A549 (cell line): ENCODE data around the gene AMOT. TPM values are rescaled to one million over a fixed set of nuclear protein-coding genes. Genes with fewer than 3 reads are reported as not detected.

Source experiments
- ATAC-seq, 2 experiments: fragments of 200-7000 bp in 1 of 2; fragments of >200 bp in 1 of 2; cut with Nextera tagmentation in 1 of 2; cut with Tn5 transposase in 1 of 2; 3 replicates each; pipeline versions ENCODE4 v1.8.0 to v1.9.1; 2018 to 2020; ENCODE audit warnings: mild to moderate bottlenecking in 1 of 2, moderate library complexity in 1 of 2
- CTCF ChIA-PET: fragments of 300-600 bp; sonication (Branson Sonifier 250); formaldehyde crosslinking; extraction: SDS; loops from one replicate; lab custom pipeline; 2021; ENCODE audit warnings: antibody characterized with exemption, inconsistent platforms; lab: Yijun Ruan, JAX
- POLR2A ChIA-PET: fragments of 350-600 bp; formaldehyde crosslinking; extraction: SDS; loops from one replicate; lab custom pipeline; 2021; ENCODE audit warnings: antibody characterized with exemption, inconsistent platforms; lab: Yijun Ruan, JAX
- DNase-seq, 2 experiments: peaks; one replicate each; pipeline versions ENCODE4 v3.0.0 to v3.0.0-alpha.2; 2011 to 2016; ENCODE audit warnings: low read depth in 1 of 2, low spot score in 1 of 2
- FAIRE-seq: peaks from 2 replicates; lab custom pipeline; 2011; peaks lifted over from hg19 to GRCh38; lab: Jason Lieb, UNC
- H3K27ac ChIP-seq, 2 experiments: fragments of >200 bp; sonication (Bioruptor Twin); formaldehyde crosslinking; 3 replicates each; pipeline ENCODE4 v1.5.1; 2016 to 2017
- H3K4me1 ChIP-seq: fragments of >200 bp; sonication (Bioruptor Twin); formaldehyde crosslinking; 3 replicates; pipeline ENCODE4 v1.6.1; 2016
- H3K4me2 ChIP-seq: fragments of >200 bp; sonication (Bioruptor Twin); formaldehyde crosslinking; 3 replicates; pipeline ENCODE4 v1.6.1; 2016
- H3K4me3 ChIP-seq: fragments of >200 bp; sonication (Bioruptor Twin); formaldehyde crosslinking; 3 replicates; pipeline ENCODE4 v1.5.1; 2016
- H3K9me3 ChIP-seq: fragments of >200 bp; sonication (Bioruptor Twin); formaldehyde crosslinking; 3 replicates; pipeline ENCODE4 v1.6.1; 2016
- CBX2 ChIP-seq: fragments of 200-600 bp; sonication (generic); IDR thresholded peaks from 2 replicates; pipeline ENCODE4 v1.6.1; 2016; ENCODE audit warnings: low read depth, mild to moderate bottlenecking, borderline replicate concordance
- CBX8 ChIP-seq: fragments of 200-600 bp; sonication (generic); IDR thresholded peaks from 2 replicates; pipeline ENCODE4 v1.6.1; 2016
- CHD2 ChIP-seq: fragments of 150-350 bp; IDR thresholded peaks from 2 replicates; pipeline ENCODE4 v1.6.1; 2014; ENCODE audit warnings: low read length; ENCODE audit not compliant: partially characterized antibody
- EHMT2 ChIP-seq: fragments of 200-600 bp; sonication (generic); IDR thresholded peaks from 2 replicates; pipeline ENCODE4 v1.6.1; 2016; ENCODE audit warnings: antibody characterized with exemption, low read depth, mild to moderate bottlenecking, moderate library complexity
- ESRRA ChIP-seq: fragments of 150-350 bp; IDR thresholded peaks from 2 replicates; pipeline ENCODE4 v1.6.1; 2014; ENCODE audit warnings: mild to moderate bottlenecking, low read length, borderline replicate concordance
- FOSL2 ChIP-seq, 2 experiments: fragments of 450-650 bp in 1 of 2; fragments of >200 bp in 1 of 2; sonication (Bioruptor Twin) in 1 of 2; formaldehyde crosslinking; IDR thresholded peaks; 2 replicates each; pipeline versions ENCODE4 v1.5.0 to v1.6.1; 2016 to 2020; ENCODE audit warnings: mild to moderate bottlenecking in 1 of 2, moderate library complexity in 1 of 2
- FOXS1 ChIP-seq: fragments of 250-450 bp; sonication (Bioruptor Pico); IDR thresholded peaks from 2 replicates; pipeline ENCODE4 v1.5.0; 2020; ENCODE audit warnings: mild to moderate bottlenecking, moderate library complexity
- GATA3 ChIP-seq: IDR thresholded peaks from 2 replicates; pipeline ENCODE4 v1.6.1; 2012; ENCODE audit warnings: borderline replicate concordance
- HDAC2 ChIP-seq: fragments of 200-600 bp; sonication (generic); IDR thresholded peaks from 2 replicates; pipeline ENCODE4 v1.6.1; 2016
- JUNB ChIP-seq: fragments of >200 bp; sonication (Bioruptor Twin); formaldehyde crosslinking; IDR thresholded peaks from 2 replicates; pipeline ENCODE4 v1.6.1; 2016
- MAFK ChIP-seq: fragments of 450-650 bp; IDR thresholded peaks from 2 replicates; pipeline ENCODE4 v1.6.1; 2014; ENCODE audit not compliant: partially characterized antibody
- MAX ChIP-seq: IDR thresholded peaks from 2 replicates; pipeline ENCODE4 v1.6.1; 2012
- MAZ ChIP-seq: fragments of 150-350 bp; IDR thresholded peaks from 2 replicates; pipeline ENCODE4 v1.6.1; 2014; ENCODE audit warnings: antibody characterized with exemption, low read depth, low read length, borderline replicate concordance
- NFE2L2 ChIP-seq: fragments of 150-350 bp; conservative IDR thresholded peaks from 2 replicates; pipeline ENCODE4 v1.6.1; 2014; ENCODE audit warnings: low read length
- NPAS2 ChIP-seq: fragments of 250-450 bp; sonication (Bioruptor Pico); IDR thresholded peaks from 2 replicates; pipeline ENCODE4 v1.8.0; 2022; ENCODE audit warnings: mild to moderate bottlenecking, moderate library complexity, borderline replicate concordance
- POLR2A ChIP-seq: IDR thresholded peaks from 2 replicates; pipeline ENCODE4 v1.6.1; 2012; ENCODE audit warnings: mild to moderate bottlenecking, low read length
- POLR2AphosphoS2 ChIP-seq: conservative IDR thresholded peaks from 2 replicates; pipeline ENCODE4 v1.6.1; 2012; ENCODE audit warnings: low read length, improper control_type of control experiment, inconsistent platforms
- RAD21 ChIP-seq, 2 experiments: fragments of >200 bp in 1 of 2; sonication (Bioruptor Twin) in 1 of 2; formaldehyde crosslinking in 1 of 2; IDR thresholded peaks in 1 of 2; conservative IDR thresholded peaks in 1 of 2; 2 replicates in 1 of 2; 3 replicates in 1 of 2; pipeline ENCODE4 v1.6.1; 2012 to 2018; ENCODE audit warnings: inconsistent platforms in 1 of 2
- RCOR1 ChIP-seq: fragments of 150-350 bp; IDR thresholded peaks from 2 replicates; pipeline ENCODE4 v1.6.1; 2014; ENCODE audit warnings: antibody characterized with exemption, low read length, low read depth
- RNF2 ChIP-seq: fragments of 200-600 bp; sonication (generic); IDR thresholded peaks from 2 replicates; pipeline ENCODE4 v1.6.1; 2016; ENCODE audit warnings: low read depth, mild to moderate bottlenecking, antibody characterized with exemption, moderate library complexity, borderline replicate concordance
- SMC3 ChIP-seq: fragments of >200 bp; sonication (Bioruptor Twin); formaldehyde crosslinking; IDR thresholded peaks from 3 replicates; pipeline ENCODE4 v1.6.1; 2018; ENCODE audit warnings: inconsistent platforms
- TFCP2L1 ChIP-seq: fragments of 250-450 bp; sonication (Bioruptor Pico); IDR thresholded peaks from 2 replicates; pipeline ENCODE4 v1.5.0; 2021; ENCODE audit warnings: mild to moderate bottlenecking
- ZNF302 ChIP-seq: fragments of 250-450 bp; sonication (Bioruptor Pico); IDR thresholded peaks from 2 replicates; pipeline ENCODE4 v1.9.0; 2021; ENCODE audit warnings: inconsistent platforms, mild to moderate bottlenecking, moderate library complexity
- WGBS: methylation state at CpG from one replicate; pipeline ENCODE4 v1.1.6; 2017; ENCODE audit errors: missing lambda C conversion rate; 5-methylcytosine and 5-hydroxymethylcytosine counted together
- polyA plus RNA-seq, 4 experiments: library from polyadenylated mRNA; depleted of rRNA in 3 of 4; stranded (reverse); fragments of >200 nt; fragmentation: RNase III in 1 of 4; extraction: RNeasy Plus Mini Kit Qiagen cat#74134 plus additional on column Dnase treatment in 1 of 4; gene quantifications; 2 replicates in 3 of 4; 3 replicates in 1 of 4; pipeline ENCODE4 v1.2.3, GENCODE V29; 2011 to 2017

Gene AMOT
- polyA plus RNA-seq, 2 of the 4 experiments (the other 2 are of a cell fraction) = 0.03 to 0.05 TPM

DNA sequence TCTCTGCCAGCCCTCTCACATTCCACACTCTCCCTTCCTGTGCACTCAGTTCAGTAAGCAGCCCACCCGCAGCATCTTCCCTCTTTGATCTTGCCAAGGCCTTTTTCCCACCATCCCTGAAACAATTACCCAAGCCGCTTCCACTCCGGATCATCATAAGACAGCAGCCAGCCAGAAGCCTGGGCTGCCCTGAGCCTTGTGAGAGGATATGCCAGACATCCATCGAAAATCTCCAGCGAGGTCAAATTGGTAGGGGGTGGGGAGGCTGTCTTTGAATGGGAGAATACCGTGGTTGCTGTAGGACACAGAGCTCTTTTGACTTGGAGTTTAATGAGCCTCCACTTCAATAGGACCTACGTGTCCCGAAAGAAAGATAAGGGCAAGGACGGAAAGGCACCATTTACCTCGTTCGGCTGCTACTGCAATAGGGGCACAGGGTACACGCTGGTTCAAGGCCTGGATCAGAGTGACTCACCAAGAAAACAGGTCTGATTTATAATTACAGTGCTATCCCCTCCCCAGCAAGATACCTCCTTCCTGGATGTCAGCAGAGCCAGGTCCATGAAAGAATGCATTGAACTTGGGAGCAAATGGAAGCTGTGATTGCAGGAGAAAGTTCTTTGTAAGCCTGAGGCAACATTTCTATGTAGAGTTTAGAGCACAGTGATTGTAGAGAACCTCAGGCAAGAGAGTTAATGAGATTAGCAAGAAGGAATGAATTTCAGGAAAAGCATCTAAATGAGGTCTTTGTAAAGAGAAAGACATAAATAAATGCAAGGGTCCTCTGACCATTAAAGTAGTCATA, 39.5 kb downstream of the AMOT start:
- no peaks in the 10 kb centered on the region for H3K4me1 ChIP-seq
- ChIA-PET POLR2A (no interaction called here), CTCF (no interaction called here)
- FAIRE-seq = no peak
- 33% methylated on average over 11 of the region's 12 CpGs for WGBS
- DNase-seq = no peak
- no peaks in the 10 kb centered on the region for H3K9me3 ChIP-seq
- H3K27ac ChIP-seq = no peak overlapping the region
- no peak overlapping the region for H3K4me2 ChIP-seq
- H3K4me3 ChIP-seq = no peak overlapping the region
- TF ChIP-seq RNF2 = no peak
- no peak for TF ChIP-seq RAD21 (conservative IDR thresholded peaks at IDR 0.05 in 1 of 2, IDR thresholded peaks at IDR 0.05 in 1 of 2)
- no peak for TF ChIP-seq FOSL2 (IDR thresholded peaks at IDR 0.05)
- no peak for TF ChIP-seq FOSL2 (CRISPR knock-in tag; IDR thresholded peaks at IDR 0.05)
- TF ChIP-seq SMC3 = no peak
- TF ChIP-seq NFE2L2 = no peak
- no peak for TF ChIP-seq MAFK
- no peak for TF ChIP-seq MAX
- no peak for TF ChIP-seq ESRRA
- ATAC-seq = no peak

- 83% methylated on average over 1 of the region's 1 CpG for WGBS
- H3K9me3 ChIP-seq = no peaks in the 10 kb centered on the region
- no peak for DNase-seq
- no peak overlapping the region for H3K4me3 ChIP-seq
- H3K4me1 ChIP-seq = no peaks in the 10 kb centered on the region
- no peak overlapping the region for H3K27ac ChIP-seq
- H3K4me2 ChIP-seq = no peak overlapping the region
- no peak for TF ChIP-seq CHD2
- no peak for TF ChIP-seq CBX2
- no peak for TF ChIP-seq JUNB
- no peak for TF ChIP-seq RCOR1
- TF ChIP-seq EHMT2 = no peak
- TF ChIP-seq ZNF302 (CRISPR knock-in tag) = no peak
- TF ChIP-seq FOXS1 (CRISPR knock-in tag) = no peak
- no peak for TF ChIP-seq POLR2A
- TF ChIP-seq, all 56 proteins: peak for 0
- CTCF ChIA-PET = no interaction called here
- ATAC-seq = no peak
- FAIRE-seq = no peak
- POLR2A ChIA-PET = no interaction called here
Measured at GRCh38 chrX:112799425-112799824, 41.2 kb downstream of the AMOT start.

- ATAC-seq (no peak), DNase-seq (no peak), FAIRE-seq (no peak)
- CTCF ChIA-PET = no interaction called here
- no peaks in the 10 kb centered on the region for H3K9me3 ChIP-seq
- TF ChIP-seq HDAC2 (no peak), SMC3 (no peak), NPAS2 (CRISPR knock-in tag) (no peak), NFE2L2 (no peak)
- WGBS = 5% methylated on average over 2 of the region's 2 CpGs
- no peak overlapping the region for H3K4me3 ChIP-seq
- H3K4me2 ChIP-seq = no peak overlapping the region
- no peaks in the 10 kb centered on the region for H3K4me1 ChIP-seq
- POLR2A ChIA-PET = no interaction called here
- H3K27ac ChIP-seq = no peak overlapping the region
Measured at GRCh38 chrX:112798736-112799135, 41.9 kb downstream of the AMOT start.

- ChIA-PET CTCF (no interaction called here), POLR2A (no interaction called here)
- WGBS = 56% methylated on average over 4 of the region's 4 CpGs
- no peak for ATAC-seq
- no peak for DNase-seq
- Histone ChIP-seq H3K9me3 (no peaks in the 10 kb centered on the region), H3K4me3 (no peak overlapping the region)
- TF ChIP-seq POLR2AphosphoS2 (no peak), MAZ (no peak), TFCP2L1 (CRISPR knock-in tag) (no peak), GATA3 (no peak), CBX8 (no peak)
- TF ChIP-seq, all 56 proteins: peak for 0
- no peak overlapping the region for H3K4me2 ChIP-seq
- H3K27ac ChIP-seq = no peak overlapping the region
- H3K4me1 ChIP-seq = no peaks in the 10 kb centered on the region
- no peak for FAIRE-seq
Measured at GRCh38 chrX:112789931-112790330, 50.7 kb downstream of the AMOT start.
